GM12874 (cell line): ENCODE results near the gene TMEM132A.

ENCODE experiments used
- TF ChIP-seq, protein P1 (sequence below): IDR thresholded peaks from 2 replicates; pipeline ENCODE4 v1.5.1; 2011; ENCODE audit warnings: low read depth, mild to moderate bottlenecking, control low read depth, low read length, moderate library complexity; ENCODE audit not compliant: insufficient read depth

The TMEM132A gene

DNA sequence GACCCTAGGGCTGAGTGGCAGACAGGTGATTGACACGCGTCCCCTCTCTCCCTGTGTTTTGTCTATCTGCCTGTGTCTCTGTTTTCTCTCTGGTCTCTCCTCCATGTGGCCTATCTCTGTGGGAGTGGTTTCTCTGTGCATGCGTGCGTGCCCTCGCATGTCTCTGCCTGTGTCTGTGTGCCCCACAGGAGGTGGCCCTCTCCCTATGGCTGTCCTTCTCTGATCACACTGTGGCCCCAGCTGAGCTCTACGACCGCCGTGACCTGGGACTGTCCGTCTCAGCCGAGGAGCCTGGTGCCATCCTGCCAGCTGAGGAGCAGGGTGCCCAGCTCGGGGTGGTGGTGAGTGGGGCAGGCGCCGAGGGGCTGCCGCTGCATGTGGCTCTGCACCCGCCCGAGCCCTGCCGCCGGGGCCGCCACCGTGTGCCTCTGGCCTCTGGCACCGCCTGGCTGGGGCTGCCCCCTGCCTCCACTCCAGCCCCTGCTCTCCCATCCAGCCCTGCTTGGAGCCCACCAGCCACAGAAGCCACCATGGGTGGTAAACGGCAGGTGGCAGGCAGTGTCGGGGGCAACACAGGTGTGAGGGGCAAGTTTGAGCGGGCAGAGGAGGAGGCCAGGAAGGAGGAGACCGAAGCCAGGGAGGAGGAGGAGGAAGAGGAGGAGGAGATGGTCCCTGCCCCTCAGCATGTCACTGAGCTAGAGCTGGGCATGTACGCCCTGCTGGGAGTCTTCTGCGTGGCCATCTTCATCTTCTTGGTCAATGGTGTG, 11.6 kb downstream of the TMEM132A start:
- TF ChIP-seq, protein P1, sequence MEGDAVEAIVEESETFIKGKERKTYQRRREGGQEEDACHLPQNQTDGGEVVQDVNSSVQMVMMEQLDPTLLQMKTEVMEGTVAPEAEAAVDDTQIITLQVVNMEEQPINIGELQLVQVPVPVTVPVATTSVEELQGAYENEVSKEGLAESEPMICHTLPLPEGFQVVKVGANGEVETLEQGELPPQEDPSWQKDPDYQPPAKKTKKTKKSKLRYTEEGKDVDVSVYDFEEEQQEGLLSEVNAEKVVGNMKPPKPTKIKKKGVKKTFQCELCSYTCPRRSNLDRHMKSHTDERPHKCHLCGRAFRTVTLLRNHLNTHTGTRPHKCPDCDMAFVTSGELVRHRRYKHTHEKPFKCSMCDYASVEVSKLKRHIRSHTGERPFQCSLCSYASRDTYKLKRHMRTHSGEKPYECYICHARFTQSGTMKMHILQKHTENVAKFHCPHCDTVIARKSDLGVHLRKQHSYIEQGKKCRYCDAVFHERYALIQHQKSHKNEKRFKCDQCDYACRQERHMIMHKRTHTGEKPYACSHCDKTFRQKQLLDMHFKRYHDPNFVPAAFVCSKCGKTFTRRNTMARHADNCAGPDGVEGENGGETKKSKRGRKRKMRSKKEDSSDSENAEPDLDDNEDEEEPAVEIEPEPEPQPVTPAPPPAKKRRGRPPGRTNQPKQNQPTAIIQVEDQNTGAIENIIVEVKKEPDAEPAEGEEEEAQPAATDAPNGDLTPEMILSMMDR = no peak

DNA sequence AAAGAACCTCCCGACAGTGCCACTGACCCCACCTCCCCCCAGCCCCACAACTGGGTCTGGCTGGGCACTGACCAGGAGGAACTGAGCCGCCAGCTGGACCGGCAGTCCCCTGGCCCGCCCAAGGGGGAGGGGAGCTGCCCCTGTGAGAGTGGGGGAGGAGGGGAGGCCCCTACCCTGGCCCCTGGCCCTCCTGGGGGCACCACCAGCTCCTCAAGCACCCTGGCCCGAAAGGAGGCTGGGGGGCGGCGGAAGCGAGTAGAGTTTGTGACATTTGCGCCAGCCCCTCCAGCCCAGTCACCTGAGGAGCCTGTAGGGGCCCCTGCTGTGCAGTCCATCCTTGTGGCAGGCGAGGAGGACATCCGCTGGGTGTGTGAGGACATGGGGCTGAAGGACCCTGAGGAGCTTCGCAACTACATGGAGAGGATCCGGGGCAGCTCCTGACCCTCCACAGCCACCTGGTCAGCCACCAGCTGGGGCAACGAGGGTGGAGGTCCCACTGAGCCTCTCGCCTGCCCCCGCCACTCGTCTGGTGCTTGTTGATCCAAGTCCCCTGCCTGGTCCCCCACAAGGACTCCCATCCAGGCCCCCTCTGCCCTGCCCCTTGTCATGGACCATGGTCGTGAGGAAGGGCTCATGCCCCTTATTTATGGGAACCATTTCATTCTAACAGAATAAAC, 12.3 kb downstream of the TMEM132A start:
- TF ChIP-seq, protein P1 = no peak

DNA sequence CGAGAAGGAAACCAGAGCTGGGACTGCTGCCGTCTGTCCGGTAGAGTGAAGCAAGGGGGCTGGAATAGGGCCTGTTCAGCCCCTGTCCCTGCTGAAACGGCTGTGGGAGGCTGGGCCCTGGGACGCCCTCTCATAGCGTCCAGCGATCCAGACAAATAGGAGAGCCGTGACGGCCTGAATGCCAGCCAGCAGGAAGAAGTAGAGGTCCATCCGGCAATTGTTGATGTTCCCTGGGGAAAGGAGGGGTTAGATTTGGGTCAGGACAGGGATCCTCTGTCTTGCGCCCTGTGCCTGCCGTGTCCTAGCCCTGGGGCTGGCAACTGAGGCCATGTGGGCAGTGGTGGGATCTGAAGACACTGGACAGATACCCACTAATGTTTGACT, 12.9 kb downstream of the TMEM132A start:
- TF ChIP-seq, protein P1 = no peak

DNA sequence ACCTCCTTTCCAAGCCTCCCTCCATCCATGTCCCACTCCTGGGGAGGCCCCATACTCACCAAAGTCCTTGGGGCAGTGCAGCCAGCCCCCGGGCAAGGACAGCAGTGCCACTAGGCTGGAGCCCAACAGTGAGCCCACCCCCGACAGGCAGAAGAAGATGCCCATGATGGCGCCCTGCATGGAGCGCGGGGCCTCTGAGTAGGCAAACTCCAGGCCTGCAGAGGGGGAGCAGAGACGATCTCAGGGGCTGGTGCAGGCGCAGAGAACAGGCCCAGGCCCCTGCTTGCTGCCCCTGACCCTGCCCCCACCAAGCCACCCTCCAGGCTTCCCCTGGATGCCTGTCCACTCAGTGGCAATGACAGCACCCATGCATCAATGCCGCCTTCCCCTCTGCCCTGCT, 13.6 kb downstream of the TMEM132A start:
- TF ChIP-seq, protein P1 = no peak

DNA sequence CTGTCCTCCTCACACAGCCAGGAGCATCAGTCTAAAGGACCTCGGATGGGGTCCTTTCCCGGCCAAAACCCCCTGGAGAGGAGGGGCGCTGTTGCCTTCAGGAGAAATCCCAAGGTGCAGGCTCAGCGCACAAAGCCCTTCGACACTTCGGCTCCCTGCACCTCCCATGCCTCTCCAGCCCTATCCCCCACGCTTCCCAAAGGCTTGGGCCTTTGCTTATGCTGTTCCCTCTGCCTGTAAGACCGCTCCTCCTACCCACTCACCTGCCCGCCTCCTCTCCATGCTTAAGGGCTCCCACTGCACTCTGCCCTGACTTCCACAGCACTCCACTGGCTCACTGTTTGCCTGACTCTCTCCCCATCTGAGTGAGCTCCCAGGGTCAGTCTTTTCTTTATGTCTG, 14.2 kb downstream of the TMEM132A start:
- TF ChIP-seq, protein P1 = no peak

DNA sequence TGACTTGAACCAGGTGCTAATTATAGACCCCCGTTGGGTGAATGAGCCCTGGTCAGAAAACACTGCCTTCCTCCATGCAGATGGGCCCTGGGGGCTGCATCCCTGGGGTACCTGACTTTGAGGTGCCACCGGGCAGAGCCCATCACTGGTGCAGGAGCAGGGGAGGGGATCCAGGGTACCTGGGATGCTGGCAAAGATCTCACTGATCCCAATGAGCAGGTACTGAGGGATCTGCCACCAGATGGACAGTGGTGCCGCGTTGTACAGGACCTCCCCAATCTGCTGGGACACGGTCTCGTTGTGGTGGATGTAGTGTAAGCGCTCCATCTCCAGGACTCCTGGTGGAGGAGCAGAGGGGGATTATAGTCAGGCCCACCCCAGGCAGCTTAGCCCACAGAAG, 15.0 kb downstream of the TMEM132A start:
- TF ChIP-seq, protein P1 = no peak

DNA sequence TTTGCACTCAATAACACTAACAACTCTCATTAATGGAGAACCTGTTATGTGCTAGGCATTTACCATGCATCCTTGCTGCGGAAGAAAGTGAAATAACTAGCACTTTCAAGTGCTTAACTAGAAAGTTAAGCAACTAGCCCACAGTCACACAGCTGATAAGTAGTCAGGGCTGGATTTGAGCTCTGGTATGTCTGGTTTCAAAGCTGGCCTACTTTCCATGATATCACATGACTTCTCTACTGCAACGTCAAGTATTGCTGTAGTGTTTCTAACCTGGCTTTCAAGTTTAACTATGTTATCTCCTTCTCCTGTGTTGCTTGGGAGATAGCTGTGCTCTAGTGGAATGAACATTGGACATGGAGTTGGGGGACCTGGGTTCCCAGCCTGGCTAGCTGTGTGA, 15.6 kb downstream of the TMEM132A start:
- TF ChIP-seq, protein P1 = no peak
